B cell (primary cell): Measurements from ENCODE around the gene PPP1R14B. TPM values are rescaled to one million over a fixed set of nuclear protein-coding genes. Genes with fewer than 3 reads are reported as not detected.

Experiments used
- ATAC-seq: fragments of 200-7000 bp; cut with Tn5 transposase; one replicate; pipeline ENCODE4 v1.10.0; 2021; ENCODE audit warnings: low read depth, mild to moderate bottlenecking, moderate number of reproducible peaks, moderate library complexity
- CTCF ChIA-PET: fragments of 350-600 bp; sonication (Branson Sonifier 250); formaldehyde crosslinking; loops from one replicate; lab custom pipeline; 2021; ENCODE audit warnings: antibody characterized with exemption, inconsistent platforms; lab: Charles Lee
- POLR2A ChIA-PET: fragments of 350-600 bp; sonication (Branson Sonifier 250); formaldehyde crosslinking; loops from one replicate; lab custom pipeline; 2021; ENCODE audit warnings: antibody characterized with exemption; lab: Charles Lee
- DNase-seq: peaks from one replicate; pipeline ENCODE4 v3.0.0; 2013
- H2AFZ ChIP-seq: 2 replicates; pipeline ENCODE4 v1.6.1; 2012; ENCODE audit warnings: mild to moderate bottlenecking, low read depth, low read length; ENCODE audit not compliant: insufficient read depth, poor library complexity, severe bottlenecking
- H3K27ac ChIP-seq, 2 donors: 1 replicate in 1 of 2; 2 replicates in 1 of 2; pipeline ENCODE4 v1.5.1; 2012 to 2013; ENCODE audit warnings: low read length in 2 of 2, mild to moderate bottlenecking in 2 of 2, moderate library complexity in 1 of 2
- H3K27me3 ChIP-seq, 4 experiments: fragments of 200-600 bp in 1 of 4; sonication (generic) in 1 of 4; replicated peaks in 1 of 4; 1 replicate in 2 of 4; 2 replicates in 2 of 4; pipeline versions ENCODE4 v1.6.1 to v1.7.0; 2013 to 2016; ENCODE audit warnings: low read length in 3 of 4, mild to moderate bottlenecking in 2 of 4, mixed read lengths in 1 of 4, moderate library complexity in 1 of 4; ENCODE audit not compliant: insufficient read depth in 4 of 4, control insufficient read depth in 3 of 4; ENCODE audit errors: control extremely low read depth in 1 of 4
- H3K36me3 ChIP-seq, 2 experiments: replicated peaks in 1 of 2; 1 replicate in 1 of 2; 2 replicates in 1 of 2; pipeline versions ENCODE4 v1.6.1 to v1.7.1; 2013; ENCODE audit warnings: low read length in 1 of 2; ENCODE audit not compliant: insufficient read depth in 2 of 2, control insufficient read depth in 1 of 2; ENCODE audit errors: control extremely low read depth in 1 of 2, extremely low read depth in 1 of 2
- H3K4me1 ChIP-seq, 2 donors: fragments of 200-600 bp in 1 of 2; sonication (generic) in 1 of 2; 1 replicate in 1 of 2; 2 replicates in 1 of 2; pipeline versions ENCODE4 v1.5.1 to v1.6.1; 2013 to 2017; ENCODE audit warnings: low read length in 2 of 2; ENCODE audit not compliant: control insufficient read depth in 2 of 2, insufficient read depth in 2 of 2
- H3K4me2 ChIP-seq: replicated peaks from 2 replicates; pipeline ENCODE3; 2012; ENCODE audit warnings: mild to moderate bottlenecking, low read depth, low read length; ENCODE audit not compliant: poor library complexity, severe bottlenecking
- H3K4me3 ChIP-seq, 5 experiments: fragments of 200-600 bp in 1 of 5; sonication (generic) in 1 of 5; 1 replicate in 3 of 5; 2 replicates in 2 of 5; pipeline versions ENCODE4 v1.5.1 to v1.7.0; 2011 to 2016; ENCODE audit warnings: low read length in 4 of 5, mild to moderate bottlenecking in 4 of 5, low read depth in 2 of 5, control low read depth in 1 of 5, moderate library complexity in 1 of 5; ENCODE audit not compliant: insufficient read depth in 1 of 5; ENCODE audit errors: control extremely low read depth in 1 of 5, extremely low read depth in 1 of 5
- H3K79me2 ChIP-seq: fragments of 200-600 bp; sonication (generic); one replicate; pipeline ENCODE4 v1.6.0; 2016; ENCODE audit warnings: low read length; ENCODE audit not compliant: control insufficient read depth, insufficient read depth
- H3K9ac ChIP-seq: fragments of 200-600 bp; sonication (generic); 2 replicates; pipeline ENCODE4 v1.6.1; 2017; ENCODE audit warnings: mild to moderate bottlenecking, low read length, moderate library complexity
- H3K9me3 ChIP-seq, 3 donors: one replicate each; pipeline versions ENCODE4 v1.6.1 to v1.7.1; 2013; ENCODE audit warnings: low read length in 2 of 3; ENCODE audit not compliant: control insufficient read depth in 2 of 3, insufficient read depth in 1 of 3; ENCODE audit errors: control extremely low read depth in 1 of 3
- H4K20me1 ChIP-seq: 2 replicates; pipeline ENCODE4 v1.6.0; 2012; ENCODE audit warnings: mild to moderate bottlenecking, low read length; ENCODE audit not compliant: insufficient read depth, control insufficient read depth, poor library complexity, severe bottlenecking
- H3K27ac Mint-ChIP-seq: one replicate; pipeline ENCODE4 v1.8.0; 2021; ENCODE audit warnings: mixed read lengths
- H3K27me3 Mint-ChIP-seq: one replicate; pipeline ENCODE4 v1.8.0; 2021; ENCODE audit warnings: mixed read lengths
- H3K4me1 Mint-ChIP-seq: one replicate; pipeline ENCODE4 v1.8.0; 2021; ENCODE audit warnings: mixed read lengths
- H3K4me3 Mint-ChIP-seq: one replicate; pipeline ENCODE4 v1.8.0; 2021; ENCODE audit warnings: mixed read lengths
- H3K9me3 Mint-ChIP-seq: one replicate; pipeline ENCODE4 v1.8.0; 2022; ENCODE audit warnings: mixed read lengths; ENCODE audit not compliant: insufficient read depth
- CTCF ChIP-seq: fragments of 200-600 bp; IDR thresholded peaks from one replicate; pipeline ENCODE4 v1.8.0; 2022; ENCODE audit warnings: antibody characterized with exemption, mild to moderate bottlenecking
- EZH2 ChIP-seq: IDR thresholded peaks from 2 replicates; pipeline ENCODE4 v1.6.1; 2012; ENCODE audit warnings: borderline replicate concordance, low read depth, mild to moderate bottlenecking, moderate library complexity, low read length; ENCODE audit not compliant: insufficient read depth, poor library complexity, severe bottlenecking
- WGBS: methylation state at CpG from one replicate; pipeline ENCODE4 v1.1.5; 2013; ENCODE audit warnings: missing lambda C conversion rate; ENCODE audit not compliant: insufficient coverage; 5-methylcytosine and 5-hydroxymethylcytosine counted together
- intact Hi-C: fragments of 100-400 bp; cut with micrococcal nuclease; formaldehyde crosslinking; loops from one replicate; pipeline ENCODE4 v1.10.0; 2022
- polyA plus RNA-seq: library from polyadenylated mRNA; depleted of rRNA; stranded (reverse); fragments of >200 nt; gene quantifications from 2 replicates; pipeline ENCODE4 v1.2.3, GENCODE V29; 2012
- total RNA-seq, 2 donors: library from RNA; stranded (reverse); fragments of 120-200 nt in 1 of 2; gene quantifications; 1 replicate in 1 of 2; 2 replicates in 1 of 2; pipeline versions ENCODE4 v1.2.3 to v1.2.4, GENCODE V29; 2013 to 2022

PPP1R14B gene
- total and polyA plus RNA-seq, 2 donors (not counting 1 experiment from before 2014, with no cell fraction given), result 41.2 to 51.0 TPM

GRCh38 chr11:64230171-64230984 lies 16.4 kb downstream of the PPP1R14B start, which contains the start of gene DNAJC4:
Gene DNAJC4, plus strand, starts transcription at chr11:64230548. Its CDS starts 307 bp downstream, at chr11:64230855.
- POLR2A ChIA-PET, result interaction anchor here (0.6 to 2.4 kb wide), 11 partner anchors 11 to 1031 kb away, joined by 3 to 13 read pairs (median 4); partner anchors contain the start of genes FERMT3, FKBP2 and PRDX5
- H3K9ac ChIP-seq, result peak within 1 kb of the TSS; percentile 74
- no peaks in the 10 kb centered on the region for H3K27me3 Mint-ChIP-seq
- H3K27ac ChIP-seq, result peak within 1 kb of the TSS; percentile 84
- peak; percentile 59 for ATAC-seq
- under 1% methylated on average over 59 of the region's 62 CpGs for WGBS
- CTCF ChIA-PET, result interaction anchor here (1.0 to 1.6 kb wide), 4 partner anchors 15 to 26 kb away, joined by 3 to 6 read pairs (median 4); partner anchors contain the start of gene PLCB3
- H3K27ac Mint-ChIP-seq, result peak within 1 kb of the TSS; percentile 97
- H3K4me1 Mint-ChIP-seq, result peaks cover 57% of the 10 kb centered on the region
- peak within 1 kb of the TSS; percentile 99 for H3K4me2 ChIP-seq
- no peaks in the 10 kb centered on the region for H3K9me3 Mint-ChIP-seq
- H4K20me1 ChIP-seq, result peaks cover 17% of the 10 kb centered on the region
- H3K4me1 ChIP-seq, result peaks cover 41 to 66% of the 10 kb centered on the region in 2 donors
- peak within 1 kb of the TSS; percentile 85 for H2AFZ ChIP-seq
- peak; percentile 94 for DNase-seq
- H3K4me3 Mint-ChIP-seq, result peak within 1 kb of the TSS; percentile 95
- TF ChIP-seq CTCF (no peak), EZH2 (no peak)
- no peaks in the 10 kb centered on the region for H3K36me3 ChIP-seq
- H3K79me2 ChIP-seq, result peaks cover 26% of the 10 kb centered on the region
- intact Hi-C loops, result loop anchor here (1.0 to 2.0 kb wide), 6 partner anchors 11 to 75 kb away; partner anchors contain the start of genes BAD, ESRRA, FKBP2 and GPR137
- no peaks in the 10 kb centered on the region for H3K27me3 ChIP-seq
- peak within 1 kb of the TSS; percentile 67 to 98 (median 78) for H3K4me3 ChIP-seq
- H3K9me3 ChIP-seq, result no peaks in the 10 kb centered on the region
